Posterior vena cava (tissue), 2 donors: ENCODE results near the gene NIPSNAP2. TPM values are rescaled to one million over a fixed set of nuclear protein-coding genes. Genes with fewer than 3 reads are reported as not detected.
A peak's percentile ranks its signal among the peaks of the same experiment; 100 is the strongest.
"Not testable (repeated sequence)": the region's sequence is repeated elsewhere in the genome, so short reads cannot be mapped to it uniquely, and the experiment has no call there.

Experiments used
- DNase-seq: peaks from one replicate; pipeline ENCODE4 v3.0.0-alpha.2; 2020; ENCODE audit warnings: low spot score
- intact Hi-C, 2 donors: fragments of 100-400 bp; cut with DNase I; formaldehyde crosslinking; loops; one replicate each; pipeline versions ENCODE4 v1.14.1 to v1.14.2; 2022 to 2023
- long read RNA-seq, 2 donors: library from polyadenylated mRNA; unstranded; transcript quantifications; one replicate each; pipeline ENCODE4 v2.0.0, GENCODE V29; 2020 to 2021
- total RNA-seq, 2 donors: library from RNA; stranded (reverse); fragmentation: NEBNext Ultra II Directional; extraction: Animal tissue kit (Norgen Biotek cat#: 25700); gene quantifications; one replicate each; pipeline ENCODE4 v1.2.1, GENCODE V29; 2021
- donor health status: DM: yes; HTN: yes; CAD: no.
- donor health status: DM: yes; HTN: yes; CAD: no.

NIPSNAP2 gene
- 10 to 100 TPM; 59.1 to 62.2 TPM for total RNA-seq
- long read RNA-seq, donor 1, transcript NIPSNAP2-201 (10 exons, 1,999 nt), result major isoform, 32 of 37 reads
- long read RNA-seq, donor 1, partial matches to known transcripts, result 3 of 37 reads
- long read RNA-seq, donor 1, other reads (novel, unspliced or antisense), result 2 of 37 reads
- long read RNA-seq, donor 2, full-length matches to known transcripts, result 150 of 168 reads
- long read RNA-seq, donor 2, partial matches to known transcripts, result 7 of 168 reads
- long read RNA-seq, donor 2, other reads (novel, unspliced or antisense), result 11 of 168 reads

DNA sequence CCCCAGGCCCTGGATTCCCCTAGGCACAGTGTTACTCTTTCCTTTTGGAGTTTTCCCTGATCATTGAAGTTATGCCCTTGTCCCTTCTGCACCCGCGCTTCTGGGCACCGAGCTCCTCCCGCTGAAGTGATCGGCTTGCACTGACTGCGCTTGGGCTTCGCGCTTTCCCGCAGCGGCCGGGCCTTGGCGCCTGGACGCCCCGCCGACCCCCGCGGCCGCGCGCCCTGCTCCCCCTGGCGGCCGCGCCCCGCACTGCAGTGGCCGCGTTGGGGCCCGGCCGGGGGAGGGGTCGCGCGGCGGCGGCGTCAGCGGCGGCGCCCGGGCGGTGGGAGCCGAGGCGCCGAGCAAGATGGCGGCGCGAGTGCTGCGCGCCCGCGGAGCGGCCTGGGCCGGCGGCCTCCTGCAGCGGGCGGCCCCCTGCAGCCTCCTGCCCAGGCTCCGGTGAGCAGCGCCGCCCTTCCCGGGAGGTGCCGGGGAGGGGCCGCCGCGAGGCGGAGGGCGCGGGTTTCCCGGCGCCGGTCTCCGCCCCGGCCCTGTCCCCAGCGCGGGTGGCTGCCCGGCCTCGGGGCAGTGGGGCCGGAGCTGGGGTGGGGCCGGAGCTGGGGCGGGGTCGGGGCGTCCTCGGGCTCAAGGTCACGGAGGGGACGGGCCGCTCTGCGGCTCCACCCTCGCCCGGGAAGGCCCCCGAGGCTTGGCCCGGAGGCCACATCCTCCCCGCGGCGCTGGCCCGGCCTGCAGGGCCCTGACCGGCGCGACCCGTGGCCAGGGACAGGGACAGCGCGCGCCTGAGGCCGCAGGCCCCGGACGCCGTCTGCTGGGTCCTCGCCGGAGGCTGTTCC, at the start of gene NIPSNAP2:
TSS of gene NIPSNAP2 (plus strand) at position 325 of the 839 bp plus-strand sequence. CDS start at position 350, 25 bp downstream.
- peak; percentile 93 for DNase-seq
- intact Hi-C loops, result loop anchor here in 1 of 2 donors (10.0 kb wide), 1 partner anchor 110 kb away; no protein-coding TSS in a partner anchor

GRCh38 chr7:55917771-55918170, 46.6 kb upstream of the NIPSNAP2 start:
- no peak for DNase-seq
- intact Hi-C loops, result no loop called here

DNA sequence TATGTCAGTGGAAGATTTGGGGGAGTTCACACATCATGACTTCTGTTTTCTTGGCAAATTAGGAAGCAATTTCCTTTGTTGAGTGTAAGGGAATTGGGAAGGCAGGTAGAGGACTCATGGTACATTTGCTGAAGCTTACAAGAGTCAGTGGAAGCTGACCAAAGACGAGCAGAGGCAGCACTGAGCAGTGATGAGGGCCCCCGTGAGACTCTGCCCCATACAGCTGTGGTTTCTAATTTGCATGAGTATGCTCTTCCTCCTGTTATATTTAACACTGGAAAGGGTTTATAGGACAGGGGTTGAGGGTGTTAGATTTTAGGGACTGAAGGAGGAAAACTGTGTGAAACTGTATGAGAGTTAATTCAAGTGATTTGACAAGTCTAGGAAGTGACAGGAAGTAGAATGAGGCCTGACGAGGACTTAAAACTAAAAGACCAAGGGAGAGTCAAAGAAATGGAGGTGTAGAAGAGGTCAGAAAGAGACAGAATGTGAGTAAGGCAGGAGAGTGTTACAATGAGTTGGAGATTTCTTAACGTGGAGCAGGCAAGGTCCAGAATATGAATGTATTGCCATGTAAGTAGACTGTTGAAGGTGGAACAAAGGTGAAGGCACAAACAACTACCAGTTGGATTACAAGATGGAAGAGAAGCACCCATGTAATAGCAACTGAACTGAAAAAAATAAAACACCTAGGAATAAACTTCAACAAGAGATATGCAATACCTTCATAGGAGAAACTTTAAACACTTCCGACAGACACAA, 36.2 kb upstream of the NIPSNAP2 start:
- intact Hi-C loops, result no loop called here
- DNase-seq, result no peak

DNA sequence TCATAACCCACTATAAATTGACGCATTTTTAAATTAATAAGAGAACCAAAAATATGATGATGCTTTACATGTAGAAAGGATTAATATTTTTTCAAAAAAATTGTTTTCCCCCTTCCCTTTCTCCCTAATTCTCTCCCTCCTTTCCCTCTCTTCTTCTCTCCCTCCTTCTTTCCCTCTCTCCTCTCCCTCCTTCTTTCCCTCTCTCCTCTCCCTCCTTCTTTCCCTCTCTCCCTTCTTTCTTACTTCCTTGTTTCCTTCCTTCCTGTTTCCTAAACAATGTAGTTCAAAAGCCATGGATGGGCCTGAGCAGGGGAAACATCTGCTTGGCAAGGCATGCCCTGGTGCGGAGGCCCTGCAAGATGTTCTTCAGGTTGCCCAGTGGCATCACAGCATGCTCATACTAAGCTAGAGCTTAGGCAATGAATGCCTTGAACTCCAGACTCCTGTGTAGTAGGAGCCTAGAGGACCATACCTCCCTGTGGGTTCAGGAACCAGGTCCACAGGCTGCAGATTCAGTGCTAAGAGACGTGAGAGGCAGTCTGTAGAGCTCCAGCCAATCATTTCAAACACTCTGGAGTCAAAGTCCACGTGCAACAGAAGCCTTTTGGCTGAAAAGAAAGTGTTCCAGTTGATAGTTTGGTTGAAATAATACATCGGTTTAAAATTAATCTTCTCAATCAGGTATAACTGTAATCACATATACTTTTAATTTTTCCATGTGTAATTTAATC, 32.8 kb upstream of the NIPSNAP2 start:
- intact Hi-C loops, result no loop called here
- no peak for DNase-seq

GRCh38 chr7:55939514-55940123, 24.8 kb upstream of the NIPSNAP2 start:
- intact Hi-C loops, result no loop called here
- DNase-seq, result no peak

DNA sequence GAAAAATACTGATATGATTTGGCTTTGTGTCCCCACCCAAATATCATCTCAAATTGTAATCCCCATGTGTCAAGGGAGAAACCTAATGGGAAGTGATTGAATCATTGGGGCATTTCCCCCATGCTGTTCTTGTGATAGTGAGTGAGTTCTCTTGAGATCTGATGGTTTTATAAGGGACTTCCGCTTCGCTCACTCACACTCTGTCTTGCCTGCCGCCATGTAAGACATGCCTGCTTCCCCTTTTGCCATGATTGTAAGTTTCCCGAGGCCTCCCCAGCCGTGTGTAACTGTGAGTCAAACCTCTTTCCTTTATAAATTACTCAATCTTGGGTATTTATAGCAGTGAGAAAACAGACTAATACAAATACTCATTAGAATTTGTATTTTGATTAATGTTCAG, 17.8 kb upstream of the NIPSNAP2 start:
- intact Hi-C loops, result no loop called here
- no peak for DNase-seq

DNA sequence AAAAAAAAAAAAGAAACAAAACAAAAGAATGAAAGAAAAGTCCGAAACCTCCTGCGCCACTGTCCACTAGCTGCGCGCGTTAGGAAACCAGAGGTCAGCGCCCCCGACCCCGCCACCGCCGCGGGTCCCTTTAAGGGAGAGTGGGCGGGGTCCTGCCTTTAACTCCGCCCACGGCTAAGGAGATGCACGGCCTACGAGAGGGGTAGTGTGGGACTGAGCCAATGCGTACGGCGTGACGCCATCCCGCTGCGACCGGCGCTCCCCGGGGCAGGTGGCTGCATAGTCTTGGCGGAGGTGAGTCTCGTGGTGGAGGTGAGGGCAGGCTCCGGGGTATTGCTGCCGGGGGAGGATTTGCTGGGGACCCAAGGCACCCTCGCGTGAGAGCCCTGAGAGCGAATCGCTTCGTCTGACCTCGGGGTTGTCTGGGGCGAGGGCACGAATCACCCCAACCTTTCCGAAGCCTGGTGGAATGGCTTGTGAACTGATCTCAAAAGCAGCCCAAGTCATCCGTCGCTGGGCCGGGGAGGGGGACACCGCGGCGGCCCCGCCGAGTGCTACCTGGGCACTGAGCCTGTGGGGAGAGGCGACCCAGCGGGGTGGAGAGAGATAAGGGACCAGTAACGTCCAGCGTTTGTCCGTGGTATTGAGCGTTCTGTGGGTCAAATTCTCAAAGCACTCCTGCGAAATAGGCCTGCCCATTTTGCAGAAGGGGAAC, 12.6 kb upstream of the NIPSNAP2 start, which contains the start of gene MRPS17:
TSS of gene MRPS17 (plus strand) at position 241 of the 715 bp plus-strand sequence. CDS start 1,319 bp downstream, outside the sequence.
- DNase-seq, result peak; percentile 97
- intact Hi-C loops, result loop anchor here in 1 of 2 donors (10.0 kb wide), 1 partner anchor 67 kb away; the partner anchor contains the start of gene ZNF713

DNA sequence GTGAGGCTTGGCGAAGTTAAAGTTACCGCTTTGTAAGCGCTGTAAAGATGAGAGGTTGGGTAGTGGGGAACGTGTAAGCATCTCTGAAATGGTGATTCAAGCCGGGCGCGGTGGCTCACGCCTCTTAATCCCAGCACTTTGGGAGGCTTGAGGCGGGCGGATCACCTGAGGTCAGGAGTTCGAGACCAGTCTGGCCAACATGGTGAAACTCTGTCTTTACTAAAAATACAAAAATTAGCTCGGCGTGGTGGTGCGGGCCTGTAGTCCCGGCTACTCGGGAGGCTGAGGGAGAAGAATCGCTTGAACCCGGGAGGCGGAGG, 12.1 kb upstream of the NIPSNAP2 start:
- DNase-seq, result not testable (repeated sequence)
- intact Hi-C loops, result loop anchor here in 1 of 2 donors (10.0 kb wide), 1 partner anchor 68 kb away; the partner anchor contains the start of gene ZNF713

- DNase-seq, result no peak
- intact Hi-C loops, result loop anchor here in 1 of 2 donors (10.0 kb wide), 1 partner anchor 69 kb away; the partner anchor contains the start of gene ZNF713
Observed at GRCh38 chr7:55953707-55954475, 10.5 kb upstream of the NIPSNAP2 start.

DNA sequence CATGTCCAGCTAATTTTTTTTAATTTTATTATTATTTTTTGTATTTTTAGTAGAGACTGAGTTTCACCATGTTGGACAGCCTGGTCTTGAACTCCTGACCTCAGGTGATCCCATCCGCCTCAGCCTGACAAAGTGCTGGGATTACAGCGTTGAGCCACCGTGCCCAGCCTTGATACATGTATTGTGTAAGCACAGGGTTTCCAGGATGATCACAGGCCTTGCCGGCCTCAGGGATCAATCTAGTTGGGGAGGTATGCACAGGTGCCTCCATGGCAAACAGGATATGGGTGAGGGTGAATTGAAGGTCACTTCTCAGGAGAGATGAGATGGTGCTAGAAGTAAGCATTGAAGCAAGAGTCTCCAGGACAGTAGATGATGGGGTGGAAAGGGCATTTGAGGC, 7.2 kb upstream of the NIPSNAP2 start:
- DNase-seq, result no peak
- intact Hi-C loops, result loop anchor here in 1 of 2 donors (10.0 kb wide), 1 partner anchor 72 kb away; the partner anchor contains the start of gene ZNF713

- intact Hi-C loops, result loop anchor here in 1 of 2 donors (10.0 kb wide), 1 partner anchor 113 kb away; no protein-coding TSS in a partner anchor
Observed at GRCh38 chr7:55962014-55962413, 2.4 kb upstream of the NIPSNAP2 start.

DNA sequence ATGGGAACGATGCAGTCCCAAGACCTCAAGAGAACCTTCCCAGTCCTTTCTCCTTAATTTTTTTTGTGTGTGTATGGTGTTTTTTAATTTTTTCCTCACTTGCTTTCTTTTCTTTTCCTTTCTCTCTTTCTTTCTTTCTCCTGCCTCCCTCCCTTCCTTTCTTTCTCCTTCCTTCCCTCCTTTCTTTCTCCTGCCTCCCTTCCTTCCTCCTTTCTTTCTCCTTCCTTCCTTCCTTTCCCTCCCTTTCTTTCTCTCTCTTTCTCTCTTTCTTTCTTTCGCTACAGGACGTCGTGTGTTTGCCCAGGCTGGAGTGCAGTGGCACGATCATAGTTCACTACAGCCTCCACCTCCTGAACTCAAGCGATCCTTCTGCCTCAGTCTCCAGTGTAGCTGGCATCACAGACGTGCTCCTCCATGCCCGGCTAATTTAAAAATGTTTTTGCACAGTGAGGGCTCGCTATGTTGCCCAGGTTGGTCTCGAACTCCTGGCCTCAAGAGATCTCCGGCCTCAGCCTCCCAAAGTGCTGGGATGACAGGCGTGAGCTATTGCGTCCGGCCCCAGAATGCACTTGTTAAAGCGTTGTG, 709 bp upstream of the NIPSNAP2 start:
- no peak for DNase-seq
- intact Hi-C loops, result loop anchor here in 1 of 2 donors (10.0 kb wide), 1 partner anchor 111 kb away; no protein-coding TSS in a partner anchor

More at GRCh38 chr7:55962014-55962413, 2.4 kb upstream of the NIPSNAP2 start:
- no peak for DNase-seq

DNA sequence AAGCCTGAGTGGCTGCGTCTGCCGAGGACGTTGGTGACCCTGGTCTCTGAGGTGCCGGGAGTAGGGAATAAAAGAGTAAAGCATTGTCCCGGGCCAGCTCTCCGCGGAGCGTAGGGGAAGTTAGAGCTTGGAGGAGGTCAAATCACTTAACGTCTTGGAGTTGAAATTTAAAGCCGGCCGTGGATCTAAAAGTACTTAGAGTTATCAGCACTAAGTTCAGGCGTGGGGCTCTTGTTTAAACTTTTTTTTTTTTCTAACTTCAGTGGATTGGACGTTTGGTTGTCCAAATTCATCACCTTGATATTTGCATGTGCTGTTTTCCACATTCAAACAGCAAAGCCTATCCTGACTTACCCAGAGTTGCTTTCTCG, 700 bp downstream of the NIPSNAP2 start:
- no peak for DNase-seq
- intact Hi-C loops, result loop anchor here in 1 of 2 donors (10.0 kb wide), 1 partner anchor 110 kb away; no protein-coding TSS in a partner anchor

GRCh38 chr7:55965805-55966421, 1.5 kb downstream of the NIPSNAP2 start:
- intact Hi-C loops, result loop anchor here in 1 of 2 donors (10.0 kb wide), 1 partner anchor 109 kb away; no protein-coding TSS in a partner anchor
- DNase-seq, result no peak

- no peak for DNase-seq
Observed at GRCh38 chr7:55966851-55967250, 2.5 kb downstream of the NIPSNAP2 start.

DNA sequence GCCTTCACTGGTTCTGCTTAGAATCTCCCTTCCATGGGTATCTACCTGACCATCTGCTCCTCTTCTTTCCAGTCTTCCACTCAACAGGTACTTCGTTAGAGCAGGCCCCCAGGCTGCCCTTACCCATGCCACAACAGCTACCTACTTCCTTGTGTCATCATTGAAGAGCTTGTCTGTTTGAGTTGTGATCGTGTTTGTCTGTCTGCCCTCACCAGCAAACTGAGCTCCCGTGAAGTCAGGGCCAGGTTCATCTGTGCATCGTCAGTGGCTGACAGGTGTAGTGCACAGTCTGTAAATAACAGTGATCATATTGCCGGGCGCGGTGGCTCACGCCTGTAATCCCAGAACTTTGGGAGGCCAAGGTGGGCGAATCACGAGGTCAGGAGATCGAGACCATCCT, 5.0 kb downstream of the NIPSNAP2 start:
- DNase-seq, result no peak
- intact Hi-C loops, result loop anchor here in 1 of 2 donors (10.0 kb wide), 1 partner anchor 105 kb away; no protein-coding TSS in a partner anchor

More at GRCh38 chr7:55966851-55967250, 2.5 kb downstream of the NIPSNAP2 start:
- intact Hi-C loops, result loop anchor here in 1 of 2 donors (10.0 kb wide), 1 partner anchor 108 kb away; no protein-coding TSS in a partner anchor
